ENCODE data around the gene TENM4.

GRCh38 chr11:78952175-78952574, 488.7 kb downstream of the TENM4 start:
- TF ChIP-seq CTCF (IDR thresholded peaks at IDR 0.05 in 4 of 5, conservative IDR thresholded peaks at IDR 0.05 in 1 of 5) (no peak), POLR2A (IDR thresholded peaks at IDR 0.05) (no peak)

Measured in gastrocnemius medialis (tissue), 4 donors.